Esophagus muscularis mucosa (tissue), 4 donors: ENCODE measurements around the gene TTI1. TPM values are rescaled to one million over a fixed set of nuclear protein-coding genes. Genes with fewer than 3 reads are reported as not detected.

Source experiments
- DNase-seq: peaks from one replicate; pipeline ENCODE4 v3.0.0-alpha.2; 2017; ENCODE audit errors: extremely low spot score
- H3K27ac ChIP-seq, 4 donors: fragments of 200-600 bp; sonication (generic); replicated peaks in 1 of 4; 1 replicate in 3 of 4; 2 replicates in 1 of 4; pipeline ENCODE4 v1.5.1; 2016 to 2019; ENCODE audit warnings: mild to moderate bottlenecking in 1 of 4
- H3K27me3 ChIP-seq, 4 donors: fragments of 200-600 bp; sonication (generic); one replicate each; pipeline versions ENCODE4 v1.5.1 to v1.6.0; 2016 to 2019
- H3K36me3 ChIP-seq, 4 donors: fragments of 200-600 bp; sonication (generic); one replicate each; pipeline ENCODE4 v1.5.1; 2016 to 2019
- H3K4me1 ChIP-seq, 4 donors: fragments of 200-600 bp; sonication (generic); one replicate each; pipeline ENCODE4 v1.5.1; 2016 to 2019
- H3K4me3 ChIP-seq, 4 donors: fragments of 200-600 bp; sonication (generic); 1 replicate in 2 of 4; 2 replicates in 2 of 4; pipeline ENCODE4 v1.5.1; 2016 to 2019; ENCODE audit warnings: mild to moderate bottlenecking in 4 of 4, moderate library complexity in 1 of 4
- H3K9me3 ChIP-seq, 4 donors: fragments of 200-600 bp; sonication (generic); 1 replicate in 3 of 4; 2 replicates in 1 of 4; pipeline ENCODE4 v1.5.1; 2016 to 2019
- EP300 ChIP-seq: sonication (generic); formaldehyde crosslinking; IDR thresholded peaks from one replicate; pipeline ENCODE4 v1.6.1; 2017; ENCODE audit warnings: antibody characterized with exemption
- POLR2A ChIP-seq: fragments of 450-650 bp; IDR thresholded peaks from one replicate; pipeline ENCODE4 v1.6.1; 2017; ENCODE audit warnings: antibody characterized with exemption, moderate library complexity, mild to moderate bottlenecking, low read depth
- POLR2AphosphoS5 ChIP-seq, 2 donors: sonication (generic); formaldehyde crosslinking; IDR thresholded peaks; one replicate each; pipeline ENCODE4 v1.6.1; 2017; ENCODE audit warnings: antibody characterized with exemption in 2 of 2
- WGBS: methylation state at CpG from one replicate; pipeline ENCODE4 v1.1.5; 2018; 5-methylcytosine and 5-hydroxymethylcytosine counted together
- intact Hi-C: fragments of 100-400 bp; cut with DNase I; formaldehyde crosslinking; loops from one replicate; pipeline ENCODE4 v1.15.1; 2023
- total RNA-seq, 4 donors: library from RNA; depleted of rRNA; stranded (reverse); fragments of >200 nt; gene quantifications; one replicate each; pipeline versions ENCODE4 v1.1.0 to v1.2.1, GENCODE V29; 2016
- TF ChIP-seq, protein P1 (sequence below), 3 experiments: fragments of 200-600 bp in 2 of 3; fragments of 450-650 bp in 1 of 3; sonication (generic) in 2 of 3; IDR thresholded peaks; one replicate each; pipeline ENCODE4 v1.5.1; 2017 to 2019; ENCODE audit warnings: antibody characterized with exemption in 3 of 3, mild to moderate bottlenecking in 2 of 3, moderate library complexity in 1 of 3

Gene TTI1
- total RNA-seq, 4 donors from 2014 or later: 11.3 to 14.3 (median 12.4) TPM

DNA sequence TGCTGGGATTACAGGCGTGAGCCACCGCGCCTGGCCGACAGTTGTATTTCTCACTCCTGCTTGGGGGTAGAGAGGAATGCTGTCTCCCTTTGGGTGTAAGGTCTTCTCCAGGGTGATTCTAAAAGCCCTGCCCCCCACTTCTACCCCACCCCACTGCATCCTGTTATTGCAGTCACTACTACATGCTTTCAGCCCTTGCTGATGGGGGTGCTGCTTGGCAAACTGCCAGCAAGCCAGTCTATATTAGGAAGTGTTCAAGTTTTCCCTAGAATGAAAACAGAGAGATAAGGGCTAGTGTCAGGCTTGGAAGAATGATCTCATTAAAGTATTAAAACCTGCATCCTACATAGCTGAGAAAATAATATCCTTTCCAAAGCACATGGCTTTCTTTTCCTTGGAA, 31.3 kb downstream of the TTI1 start:
- H3K9me3 ChIP-seq: no peaks in the 10 kb centered on the region
- no peak for DNase-seq
- no peaks in the 10 kb centered on the region for H3K27me3 ChIP-seq
- intact Hi-C loops: no loop called here
- TF ChIP-seq, protein P1, sequence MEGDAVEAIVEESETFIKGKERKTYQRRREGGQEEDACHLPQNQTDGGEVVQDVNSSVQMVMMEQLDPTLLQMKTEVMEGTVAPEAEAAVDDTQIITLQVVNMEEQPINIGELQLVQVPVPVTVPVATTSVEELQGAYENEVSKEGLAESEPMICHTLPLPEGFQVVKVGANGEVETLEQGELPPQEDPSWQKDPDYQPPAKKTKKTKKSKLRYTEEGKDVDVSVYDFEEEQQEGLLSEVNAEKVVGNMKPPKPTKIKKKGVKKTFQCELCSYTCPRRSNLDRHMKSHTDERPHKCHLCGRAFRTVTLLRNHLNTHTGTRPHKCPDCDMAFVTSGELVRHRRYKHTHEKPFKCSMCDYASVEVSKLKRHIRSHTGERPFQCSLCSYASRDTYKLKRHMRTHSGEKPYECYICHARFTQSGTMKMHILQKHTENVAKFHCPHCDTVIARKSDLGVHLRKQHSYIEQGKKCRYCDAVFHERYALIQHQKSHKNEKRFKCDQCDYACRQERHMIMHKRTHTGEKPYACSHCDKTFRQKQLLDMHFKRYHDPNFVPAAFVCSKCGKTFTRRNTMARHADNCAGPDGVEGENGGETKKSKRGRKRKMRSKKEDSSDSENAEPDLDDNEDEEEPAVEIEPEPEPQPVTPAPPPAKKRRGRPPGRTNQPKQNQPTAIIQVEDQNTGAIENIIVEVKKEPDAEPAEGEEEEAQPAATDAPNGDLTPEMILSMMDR (IDR thresholded peaks at IDR 0.05): no peak
- no peak for TF ChIP-seq POLR2A
- no peak for TF ChIP-seq POLR2AphosphoS5 (IDR thresholded peaks at IDR 0.05)
- no peak for TF ChIP-seq EP300
- no peak overlapping the region for H3K27ac ChIP-seq
- H3K4me3 ChIP-seq: no peak overlapping the region
- H3K4me1 ChIP-seq: no peaks in the 10 kb centered on the region
- H3K36me3 ChIP-seq: peaks cover 40 to 91% (median 69%) of the 10 kb centered on the region in 4 donors
- 94% methylated on average over 4 of the region's 4 CpGs for WGBS

DNA sequence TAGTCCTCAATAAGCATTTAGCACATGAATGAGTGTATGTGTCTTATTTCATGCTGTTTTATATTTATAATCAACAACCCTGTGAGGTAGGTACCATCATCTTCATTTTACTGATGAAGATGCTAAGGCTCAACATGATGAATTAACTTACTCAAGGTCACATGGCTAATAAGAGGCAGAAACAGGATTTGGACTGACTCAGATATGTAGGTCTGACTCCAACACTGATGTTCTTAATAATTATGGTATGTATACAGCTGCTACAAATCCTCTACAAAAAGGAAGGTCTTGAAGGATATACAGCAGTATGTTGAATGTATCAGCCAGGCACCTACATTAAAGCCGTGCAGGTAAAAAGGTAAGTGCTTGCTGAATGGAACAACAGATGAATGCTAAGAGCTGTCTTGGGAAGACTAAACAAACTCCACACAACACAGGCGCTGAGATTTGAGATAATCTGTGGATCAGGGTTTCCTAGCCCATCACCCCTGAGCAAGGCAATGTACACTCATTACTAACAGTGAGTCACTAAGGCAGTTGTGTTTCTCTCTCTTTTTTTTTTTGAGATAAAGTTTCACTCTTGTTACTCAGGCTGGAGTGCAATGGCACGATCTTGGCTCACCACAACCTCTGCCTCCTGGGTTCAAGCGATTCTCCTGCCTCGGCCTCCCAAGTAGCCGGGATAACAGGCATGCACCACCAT, 31.9 kb downstream of the TTI1 start:
- WGBS: 90% methylated on average over 6 of the region's 6 CpGs
- H3K9me3 ChIP-seq: no peaks in the 10 kb centered on the region
- H3K4me1 ChIP-seq: no peaks in the 10 kb centered on the region
- no peaks in the 10 kb centered on the region for H3K27me3 ChIP-seq
- intact Hi-C loops: no loop called here
- peaks cover 46 to 96% (median 76%) of the 10 kb centered on the region in 4 donors for H3K36me3 ChIP-seq
- TF ChIP-seq POLR2AphosphoS5 (IDR thresholded peaks at IDR 0.05): no peak
- TF ChIP-seq, protein P1 (IDR thresholded peaks at IDR 0.05): no peak
- no peak overlapping the region for H3K27ac ChIP-seq
- no peak overlapping the region for H3K4me3 ChIP-seq
- no peak for DNase-seq

DNA sequence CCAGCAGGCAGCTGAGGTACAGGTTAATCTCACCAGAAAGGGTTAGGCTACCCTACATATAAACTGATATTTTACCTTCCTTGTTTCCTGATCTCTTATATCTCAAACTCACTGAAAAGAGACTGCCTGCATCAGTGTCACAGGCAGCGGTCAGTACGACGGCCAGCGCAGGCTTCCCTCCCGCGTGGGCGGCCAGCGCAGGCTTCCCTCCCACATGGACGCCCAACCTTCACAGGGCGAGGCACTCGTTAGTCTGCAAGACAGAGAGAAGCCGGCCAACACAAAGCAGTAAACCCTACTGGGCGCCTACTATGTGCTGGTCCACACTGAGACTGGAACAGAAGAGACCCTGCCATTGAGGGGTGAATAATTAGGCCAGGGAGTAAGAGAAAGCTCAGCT, 33.0 kb downstream of the TTI1 start:
- DNase-seq: no peak
- 96% methylated on average over 13 of the region's 13 CpGs for WGBS
- Histone ChIP-seq H3K4me3 (no peak overlapping the region), H3K27ac (no peak overlapping the region), H3K27me3 (no peaks in the 10 kb centered on the region), H3K4me1 (peaks cover 0 to 10% (median 4%) of the 10 kb centered on the region in 4 donors), H3K36me3 (peaks cover 54 to 100% (median 86%) of the 10 kb centered on the region in 4 donors), H3K9me3 (no peaks in the 10 kb centered on the region)
- intact Hi-C loops: no loop called here
- TF ChIP-seq POLR2A: no peak
- TF ChIP-seq, protein P1 (IDR thresholded peaks at IDR 0.05): no peak
- no peak for TF ChIP-seq POLR2AphosphoS5 (IDR thresholded peaks at IDR 0.05)
- TF ChIP-seq EP300: no peak

DNA sequence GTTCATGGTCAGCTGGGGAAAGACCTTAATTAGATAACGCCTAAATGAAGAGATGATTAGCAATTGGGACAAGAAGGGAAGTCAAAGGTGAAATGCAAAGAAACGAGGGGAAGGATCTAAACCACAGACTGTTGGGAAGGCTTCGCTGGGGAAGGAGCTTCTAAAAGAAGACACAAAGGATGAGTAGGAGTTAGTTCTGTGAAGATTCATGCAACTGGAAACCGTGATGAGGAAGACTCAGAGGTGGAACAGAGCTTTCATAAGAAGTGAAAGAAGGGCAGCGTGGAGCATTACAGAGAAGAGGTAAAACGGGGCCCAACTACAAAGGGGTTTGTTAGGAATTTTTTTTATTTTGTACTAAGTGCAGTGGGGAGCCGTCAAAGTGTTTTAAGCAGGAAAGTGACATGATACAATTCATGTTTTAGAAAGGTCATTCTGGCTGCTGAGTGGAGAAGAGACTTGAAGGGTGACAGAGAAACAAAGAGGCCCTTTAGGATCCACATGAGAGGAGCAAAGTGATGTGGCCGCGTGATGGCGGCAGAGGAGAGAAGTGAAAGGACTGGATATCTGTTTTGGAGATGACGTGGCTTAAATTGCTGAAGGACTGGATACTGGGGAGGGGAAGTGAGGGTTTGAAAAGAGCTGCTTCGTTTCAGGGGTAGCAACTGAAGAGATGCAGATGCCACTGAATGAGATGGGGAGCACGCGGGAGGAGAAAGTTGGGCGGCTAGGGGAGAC, 33.6 kb downstream of the TTI1 start:
- Histone ChIP-seq H3K4me3 (no peak overlapping the region), H3K27me3 (no peaks in the 10 kb centered on the region), H3K9me3 (no peaks in the 10 kb centered on the region), H3K27ac (no peak overlapping the region), H3K4me1 (peaks cover 0 to 12% (median 4%) of the 10 kb centered on the region in 4 donors), H3K36me3 (peaks cover 55 to 100% (median 89%) of the 10 kb centered on the region in 4 donors)
- intact Hi-C loops: no loop called here
- DNase-seq: no peak
- 88% methylated on average over 15 of the region's 15 CpGs for WGBS
- TF ChIP-seq, protein P1 (IDR thresholded peaks at IDR 0.05): no peak
- TF ChIP-seq EP300: no peak
- no peak for TF ChIP-seq POLR2A
- TF ChIP-seq POLR2AphosphoS5 (IDR thresholded peaks at IDR 0.05): no peak
